Esophagus (tissue), 2 donors: ENCODE results near the gene PRR23E. TPM values are rescaled to one million over a fixed set of nuclear protein-coding genes. Genes with fewer than 3 reads are reported as not detected.

Experiments
- H3K27ac ChIP-seq, 2 donors: one replicate each; pipeline ENCODE4 v1.5.1; 2013; ENCODE audit warnings: low read depth in 2 of 2, mild to moderate bottlenecking in 2 of 2, inconsistent platforms in 1 of 2, low read length in 1 of 2, moderate library complexity in 1 of 2
- H3K27me3 ChIP-seq, 2 donors: one replicate each; pipeline ENCODE4 v1.6.1; 2013; ENCODE audit warnings: low read length in 2 of 2, control low read depth in 1 of 2, mild to moderate bottlenecking in 1 of 2; ENCODE audit not compliant: insufficient read depth in 2 of 2, control insufficient read depth in 1 of 2
- H3K36me3 ChIP-seq, 2 donors: one replicate each; pipeline ENCODE4 v1.6.1; 2013; ENCODE audit warnings: low read length in 1 of 2; ENCODE audit not compliant: control insufficient read depth in 2 of 2, insufficient read depth in 2 of 2
- H3K4me1 ChIP-seq, 2 donors: one replicate each; pipeline ENCODE4 v1.6.1; 2013; ENCODE audit warnings: low read length in 1 of 2; ENCODE audit not compliant: control insufficient read depth in 2 of 2, insufficient read depth in 2 of 2
- H3K4me3 ChIP-seq, 2 donors: one replicate each; pipeline ENCODE4 v1.5.1; 2013; ENCODE audit warnings: low read length in 2 of 2, mild to moderate bottlenecking in 2 of 2, low read depth in 1 of 2, moderate library complexity in 1 of 2
- H3K9me3 ChIP-seq, 2 donors: one replicate each; pipeline ENCODE4 v1.6.1; 2013; ENCODE audit warnings: mild to moderate bottlenecking in 2 of 2, low read depth in 1 of 2, low read length in 1 of 2, moderate library complexity in 1 of 2; ENCODE audit not compliant: control insufficient read depth in 2 of 2, insufficient read depth in 1 of 2
- WGBS, 2 donors: extraction: QIAGEN DNeasy Blood & Tissue Kit; methylation state at CpG; one replicate each; pipeline ENCODE4 v1.1.7; 2013; 5-methylcytosine and 5-hydroxymethylcytosine counted together
- polyA plus RNA-seq, 2 donors: library from polyadenylated mRNA; stranded (reverse); fragments of 200-250 nt; gene quantifications; one replicate each; pipeline ENCODE4 v1.2.3, GENCODE V29; 2013
- donor health status: healthy with polysubstance abuse.
- donor health status: Bipolar disorder and iron deficiency.

Gene PRR23E
- polyA plus RNA-seq, 2 donors: not detected

DNA sequence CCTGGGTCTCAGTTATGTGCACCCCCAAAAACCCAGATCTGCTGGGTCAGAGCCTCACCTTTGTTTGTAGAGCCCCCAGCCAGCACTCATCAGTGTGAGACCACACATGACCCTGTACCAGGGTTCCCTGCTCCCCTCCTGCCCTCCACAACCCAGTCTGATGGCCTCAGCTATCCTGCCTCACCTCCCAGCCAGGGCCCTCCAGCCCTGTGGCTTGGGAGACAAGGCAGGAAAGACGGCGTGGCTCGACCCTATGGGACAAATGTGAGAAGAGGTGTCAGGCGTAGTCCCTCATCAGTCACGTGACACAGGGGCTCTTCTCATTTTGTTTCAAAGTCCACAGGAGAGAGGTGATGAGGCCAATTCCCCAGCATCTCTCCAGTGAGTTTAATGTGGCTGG lies 28.3 kb upstream of the PRR23E start:
- Histone ChIP-seq H3K9me3 (peaks cover 0 to 6% of the 10 kb centered on the region in 2 donors), H3K4me3 (no peak overlapping the region), H3K27me3 (no peaks in the 10 kb centered on the region), H3K36me3 (no peaks in the 10 kb centered on the region), H3K4me1 (no peaks in the 10 kb centered on the region), H3K27ac (no peak overlapping the region)
- WGBS, 2 donors: 64 to 79% methylated on average over 5 of the region's 5 CpGs

DNA sequence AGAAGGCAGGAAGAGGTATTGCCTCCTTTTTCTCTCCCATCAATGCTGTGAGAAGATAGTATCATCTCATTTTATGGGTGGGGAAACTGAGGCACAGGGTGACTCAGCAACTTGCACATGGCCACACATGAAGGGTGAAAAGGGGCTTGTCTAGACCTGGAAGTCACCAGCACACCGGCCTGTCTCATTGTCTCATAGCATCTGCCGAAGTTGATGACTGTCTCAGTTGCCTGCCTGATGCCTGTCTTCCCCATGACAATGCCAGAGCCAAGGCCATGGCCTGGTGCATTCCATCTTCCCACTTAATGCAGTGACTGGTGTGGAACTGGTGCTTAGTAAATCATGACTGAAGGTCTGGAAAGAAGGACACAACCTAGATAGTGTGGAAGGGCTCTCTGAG lies 27.9 kb upstream of the PRR23E start:
- Histone ChIP-seq H3K27ac (no peak overlapping the region), H3K27me3 (no peaks in the 10 kb centered on the region), H3K36me3 (no peaks in the 10 kb centered on the region), H3K4me3 (no peak overlapping the region), H3K4me1 (no peaks in the 10 kb centered on the region), H3K9me3 (peaks cover 0 to 6% of the 10 kb centered on the region in 2 donors)
- 89 to 90% methylated on average over 2 of the region's 2 CpGs for WGBS, 2 donors

DNA sequence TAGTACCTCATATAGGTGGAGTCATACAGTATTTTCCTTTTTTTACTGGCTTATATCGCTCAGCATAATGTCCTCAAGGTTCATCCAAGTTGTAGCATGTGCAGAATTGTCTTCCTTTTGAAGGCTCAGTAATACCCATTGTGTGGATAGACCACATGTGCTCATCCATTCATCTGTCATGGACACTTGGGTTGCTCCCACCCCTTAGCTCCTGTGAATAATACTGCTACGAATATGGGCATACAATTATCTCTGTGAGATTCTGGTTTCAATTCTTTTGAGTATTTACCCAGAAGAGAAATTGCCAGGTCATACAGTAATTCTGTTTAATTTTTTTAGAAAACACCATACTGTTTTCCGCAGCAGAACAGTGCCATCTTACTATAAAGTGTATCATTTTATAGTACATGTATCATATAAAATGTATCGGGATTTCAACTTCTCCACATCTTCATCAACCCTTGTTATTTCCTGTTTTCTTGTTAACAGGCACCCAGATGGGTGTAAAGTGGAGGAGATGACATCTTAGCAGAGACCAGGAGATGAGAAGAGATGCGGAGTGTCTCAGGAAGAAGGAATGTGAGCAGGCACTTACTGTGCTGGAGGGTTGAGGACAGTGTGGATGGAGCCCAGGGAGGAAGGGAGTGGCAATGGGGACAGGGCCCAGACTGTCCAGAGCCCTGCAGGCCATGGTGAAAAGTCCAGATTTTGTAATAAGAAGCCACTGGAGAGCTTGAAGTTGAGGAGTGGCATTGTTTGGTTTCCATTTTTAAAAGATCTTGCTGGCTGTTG lies 27.0 kb upstream of the PRR23E start:
- Histone ChIP-seq H3K4me1 (no peaks in the 10 kb centered on the region), H3K4me3 (no peak overlapping the region), H3K27ac (no peak overlapping the region), H3K9me3 (peaks cover 0 to 3% of the 10 kb centered on the region in 2 donors), H3K27me3 (no peaks in the 10 kb centered on the region), H3K36me3 (no peaks in the 10 kb centered on the region)
- WGBS, 2 donors: 53 to 55% methylated on average over 5 of the region's 5 CpGs

DNA sequence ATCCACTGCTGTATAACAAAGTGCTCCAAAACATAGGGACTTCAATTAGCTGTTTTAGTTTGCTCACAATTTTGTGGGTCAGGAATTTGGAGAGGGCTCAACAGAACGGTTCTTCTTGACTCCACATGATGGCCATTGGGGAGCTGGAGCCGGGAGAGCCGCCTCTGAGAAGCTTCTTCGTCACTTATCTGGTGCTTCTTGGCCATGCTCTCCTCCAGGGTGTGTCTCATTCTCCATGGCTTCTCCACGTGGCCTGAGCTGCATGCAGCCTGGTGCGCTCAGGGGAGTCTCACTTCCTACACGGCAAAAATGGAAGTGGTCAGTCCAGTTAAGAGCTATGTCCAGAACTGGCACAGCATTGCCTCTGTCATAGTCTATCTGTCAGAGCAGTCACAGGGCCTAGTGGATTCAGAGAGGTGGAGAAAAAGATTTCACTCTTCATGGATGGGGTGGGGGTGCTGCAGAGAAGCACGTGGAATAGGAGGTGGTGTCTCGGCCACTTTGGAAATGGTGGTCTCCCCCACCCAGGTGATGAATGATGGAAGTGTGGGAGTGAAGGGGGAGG lies 26.3 kb upstream of the PRR23E start:
- Histone ChIP-seq H3K9me3 (no peaks in the 10 kb centered on the region), H3K4me3 (no peak overlapping the region), H3K27me3 (no peaks in the 10 kb centered on the region), H3K36me3 (no peaks in the 10 kb centered on the region), H3K4me1 (no peaks in the 10 kb centered on the region), H3K27ac (no peak overlapping the region)
- WGBS, 2 donors: 77 to 79% methylated on average over 9 of the region's 9 CpGs

DNA sequence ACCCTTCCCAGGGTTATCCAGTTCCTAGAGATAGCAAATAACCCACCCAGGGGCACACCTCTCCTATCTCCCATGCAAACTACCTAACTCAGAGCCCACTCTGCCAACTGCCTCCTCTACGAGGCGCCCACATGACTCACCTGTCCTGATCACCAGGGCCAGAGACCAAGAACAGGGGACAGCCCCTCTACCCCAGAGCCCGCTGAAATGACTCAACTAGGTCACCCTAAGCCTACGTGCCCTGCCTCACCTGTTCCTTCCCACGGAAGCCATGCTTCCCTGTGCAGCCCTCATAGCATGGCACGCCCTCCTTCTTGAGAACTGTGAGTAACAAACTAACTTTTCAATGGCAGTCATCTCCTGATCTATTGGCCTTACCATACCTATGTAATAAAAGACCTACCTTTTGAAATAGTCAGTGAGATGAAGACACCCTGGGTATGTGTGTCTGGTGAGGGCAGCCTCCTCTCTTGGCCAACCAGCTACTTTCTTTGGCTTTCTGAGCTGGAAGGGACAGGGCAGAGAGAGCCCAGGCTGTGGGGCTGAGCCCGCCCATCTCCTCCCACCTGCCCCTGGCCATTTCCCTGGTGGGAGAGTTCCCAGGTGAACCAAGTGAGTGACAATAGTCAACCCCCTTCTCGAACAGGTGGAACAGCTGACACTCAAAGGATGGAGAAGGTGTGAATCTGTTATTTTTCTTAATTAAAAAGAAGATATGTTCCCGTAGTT lies 25.5 kb upstream of the PRR23E start:
- no peaks in the 10 kb centered on the region for H3K27me3 ChIP-seq
- no peaks in the 10 kb centered on the region for H3K9me3 ChIP-seq
- 77 to 78% methylated on average over 9 of the region's 9 CpGs for WGBS, 2 donors
- H3K4me3 ChIP-seq: no peak overlapping the region
- no peaks in the 10 kb centered on the region for H3K36me3 ChIP-seq
- H3K4me1 ChIP-seq: no peaks in the 10 kb centered on the region
- H3K27ac ChIP-seq: no peak overlapping the region

DNA sequence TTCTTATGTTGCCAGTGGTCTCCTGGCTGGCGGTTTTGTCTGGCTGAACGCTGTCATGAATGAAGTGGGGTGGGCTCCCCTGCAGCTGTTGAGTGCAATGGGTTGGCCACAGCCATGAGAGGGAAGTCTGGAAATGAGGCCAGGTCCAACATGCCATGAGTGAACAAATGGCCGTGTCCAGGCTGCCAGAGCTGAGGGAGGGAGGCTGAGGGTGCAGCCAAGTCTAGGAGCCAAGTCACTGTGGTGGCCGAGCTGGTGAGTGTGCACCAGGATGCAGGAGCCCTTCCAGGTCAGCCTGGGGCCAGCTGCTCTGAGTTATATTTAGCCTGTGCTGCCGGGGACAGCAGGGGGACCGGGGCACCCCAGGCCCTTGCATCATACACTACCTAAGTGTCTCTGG lies 24.7 kb upstream of the PRR23E start:
- H3K9me3 ChIP-seq: no peaks in the 10 kb centered on the region
- H3K4me3 ChIP-seq: no peak overlapping the region
- H3K27me3 ChIP-seq: no peaks in the 10 kb centered on the region
- no peak overlapping the region for H3K27ac ChIP-seq
- no peaks in the 10 kb centered on the region for H3K36me3 ChIP-seq
- WGBS, 2 donors: 51 to 57% methylated on average over 6 of the region's 6 CpGs
- no peaks in the 10 kb centered on the region for H3K4me1 ChIP-seq

DNA sequence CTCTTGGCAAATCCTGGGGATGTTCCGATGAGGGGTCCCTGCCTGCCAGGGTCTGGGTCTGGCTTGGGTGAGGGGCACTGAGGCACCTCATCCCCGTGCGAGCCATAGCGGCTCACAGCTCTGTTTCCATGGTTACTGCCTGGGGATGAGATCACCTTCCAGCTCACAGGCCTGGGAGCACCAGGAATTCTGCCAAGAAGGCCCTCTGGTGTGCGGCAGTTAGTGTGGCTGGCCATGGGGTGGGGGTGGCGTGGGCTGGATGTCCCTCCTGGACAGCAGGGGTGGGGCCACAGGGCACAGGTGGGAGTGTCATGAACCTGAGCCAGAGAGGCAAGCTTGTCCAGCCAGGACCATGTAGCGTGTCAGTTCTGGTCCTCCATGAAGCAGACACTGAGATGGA lies 22.1 kb upstream of the PRR23E start:
- 35 to 47% methylated on average over 7 of the region's 7 CpGs for WGBS, 2 donors
- H3K27me3 ChIP-seq: no peaks in the 10 kb centered on the region

DNA sequence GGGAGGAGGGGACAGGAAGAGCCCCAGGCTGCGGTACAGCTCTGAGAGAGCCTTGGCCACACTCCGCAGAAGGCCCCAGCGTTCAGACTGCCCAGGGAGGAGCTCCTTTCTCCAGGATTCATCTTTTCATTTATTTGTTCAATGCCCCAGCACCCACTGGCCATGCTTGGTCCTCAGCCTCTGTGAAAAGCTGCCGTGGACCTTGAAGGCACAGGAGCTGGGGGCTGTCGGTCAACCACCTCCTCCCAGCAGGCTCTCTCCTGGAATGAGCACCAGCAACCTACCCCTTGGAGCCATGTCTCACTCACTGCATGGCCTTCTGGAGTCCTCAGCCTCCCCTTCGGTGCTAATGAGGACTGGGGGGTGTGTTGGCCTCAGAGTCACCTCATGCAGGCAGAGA lies 21.6 kb upstream of the PRR23E start:
- no peak overlapping the region for H3K4me3 ChIP-seq
- 69 to 73% methylated on average over 6 of the region's 6 CpGs for WGBS, 2 donors
- no peak overlapping the region for H3K27ac ChIP-seq
- no peaks in the 10 kb centered on the region for H3K9me3 ChIP-seq
- no peaks in the 10 kb centered on the region for H3K36me3 ChIP-seq
- H3K4me1 ChIP-seq: no peaks in the 10 kb centered on the region
- H3K27me3 ChIP-seq: no peaks in the 10 kb centered on the region

More for the DNA sequence above, 22.1 kb upstream of the PRR23E start:
- H3K4me3 ChIP-seq: no peak overlapping the region
- no peaks in the 10 kb centered on the region for H3K9me3 ChIP-seq
- H3K27ac ChIP-seq: no peak overlapping the region
- H3K36me3 ChIP-seq: no peaks in the 10 kb centered on the region
- no peaks in the 10 kb centered on the region for H3K4me1 ChIP-seq

DNA sequence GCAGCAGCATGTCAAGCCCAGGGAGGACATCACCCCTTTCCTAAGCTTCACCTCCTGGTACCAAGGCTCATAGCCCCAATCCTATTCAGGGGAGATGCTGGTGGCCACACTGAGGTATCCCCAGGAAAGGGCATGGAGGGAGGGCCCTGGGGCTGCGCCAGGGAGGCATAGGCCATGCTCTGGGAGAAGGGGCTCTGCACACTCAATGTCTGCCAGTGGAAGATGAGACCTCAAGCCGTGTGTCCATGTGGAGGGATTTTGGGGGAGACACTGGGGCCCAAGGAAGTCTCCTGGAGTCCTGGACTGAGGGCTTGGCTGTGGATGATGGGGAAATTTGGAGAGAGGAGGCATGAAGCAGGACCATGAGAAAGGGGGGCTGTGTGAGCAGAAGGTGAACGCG lies 21.2 kb upstream of the PRR23E start:
- Histone ChIP-seq H3K4me1 (no peaks in the 10 kb centered on the region), H3K27me3 (no peaks in the 10 kb centered on the region), H3K9me3 (no peaks in the 10 kb centered on the region), H3K27ac (no peak overlapping the region), H3K4me3 (no peak overlapping the region), H3K36me3 (no peaks in the 10 kb centered on the region)
- WGBS, 2 donors: 90 to 92% methylated on average over 4 of the region's 4 CpGs
